Lower lobe of right lung (tissue), 2 donors: ENCODE results near the gene WDR7. TPM values are rescaled to one million over a fixed set of nuclear protein-coding genes. Genes with fewer than 3 reads are reported as not detected.

Experiments used
- ATAC-seq, 2 donors: fragments of 200-7000 bp; cut with Tn5 transposase; one replicate each; pipeline ENCODE4 v1.9.1; 2020 to 2022; ENCODE audit warnings: mild to moderate bottlenecking in 2 of 2, moderate library complexity in 2 of 2
- DNase-seq: peaks from one replicate; pipeline ENCODE4 v3.0.0-alpha.2; 2020
- H3K27ac ChIP-seq: fragments of 200-600 bp; one replicate; pipeline ENCODE4 v1.8.0; 2022
- H3K27me3 ChIP-seq: fragments of 200-600 bp; one replicate; pipeline ENCODE4 v1.8.0; 2022; ENCODE audit warnings: low read depth
- H3K36me3 ChIP-seq: fragments of 200-600 bp; one replicate; pipeline ENCODE4 v1.8.0; 2022; ENCODE audit warnings: mild to moderate bottlenecking
- H3K4me1 ChIP-seq: fragments of 200-600 bp; one replicate; pipeline ENCODE4 v1.8.0; 2022
- H3K4me3 ChIP-seq: fragments of 200-600 bp; one replicate; pipeline ENCODE4 v1.8.0; 2022; ENCODE audit warnings: mild to moderate bottlenecking
- H3K9me3 ChIP-seq: fragments of 200-600 bp; one replicate; pipeline ENCODE4 v1.8.0; 2022
- CTCF ChIP-seq: fragments of 200-600 bp; IDR thresholded peaks from one replicate; pipeline ENCODE4 v1.8.0; 2022; ENCODE audit warnings: antibody characterized with exemption, mild to moderate bottlenecking
- intact Hi-C: fragments of 100-400 bp; cut with DNase I; formaldehyde crosslinking; loops from one replicate; pipeline ENCODE4 v1.11.0; 2022
- total RNA-seq: library from RNA; stranded (reverse); fragmentation: NEBNext Ultra II Directional; extraction: Animal tissue kit (Norgen Biotek cat#: 25700); gene quantifications from one replicate; pipeline ENCODE4 v1.2.1, GENCODE V29; 2021
- donor health status: DM: no; HTN: yes; CAD: no; lungs with severe emphysema.

The WDR7 gene
- total RNA-seq, 1 donor from 2014 or later: 29.1 TPM

DNA sequence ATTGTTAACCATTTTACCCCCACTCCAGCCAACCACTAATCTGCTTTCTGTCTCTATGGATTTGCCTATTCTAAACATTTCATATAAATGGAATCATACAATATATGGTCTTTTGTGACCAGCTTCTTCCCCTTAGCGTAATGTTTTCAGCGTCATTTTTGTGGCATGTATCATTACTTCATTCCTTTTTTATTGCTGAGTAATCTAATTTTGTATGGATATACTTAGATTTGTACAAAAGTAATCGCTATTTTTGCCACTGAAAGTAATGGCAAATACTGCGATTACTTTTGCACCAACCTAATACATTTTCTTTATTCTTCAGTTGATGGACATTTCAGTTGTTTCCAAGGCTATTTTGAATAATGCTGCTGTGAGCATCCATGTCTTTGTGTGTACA is 227.6 kb downstream of the WDR7 start:
- Histone ChIP-seq H3K4me1 (no peaks in the 10 kb centered on the region), H3K36me3 (peaks cover 10% of the 10 kb centered on the region), H3K27ac (no peak overlapping the region), H3K4me3 (no peak overlapping the region), H3K27me3 (no peaks in the 10 kb centered on the region), H3K9me3 (no peaks in the 10 kb centered on the region)
- TF ChIP-seq CTCF: no peak
- intact Hi-C loops: no loop called here
- DNase-seq (no peak), ATAC-seq (no peak)

DNA sequence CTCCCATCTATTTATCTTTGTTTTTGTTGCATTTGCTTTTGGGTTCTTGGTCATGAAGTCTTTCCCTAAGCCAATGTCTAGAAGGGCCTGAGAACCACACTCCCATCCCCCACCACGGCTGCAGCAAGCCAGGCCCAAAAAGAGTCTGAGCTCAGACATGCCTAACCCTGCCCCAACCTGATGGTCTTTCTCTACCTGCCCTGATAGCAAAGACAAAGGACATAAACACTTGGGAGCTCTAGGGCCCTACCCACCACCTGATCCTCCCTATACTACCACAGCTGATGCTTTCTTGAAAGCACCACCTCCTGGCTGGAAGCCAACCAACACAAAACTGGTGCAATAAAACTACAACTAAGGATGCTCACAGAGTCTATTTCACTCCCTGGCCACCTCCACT is 233.4 kb downstream of the WDR7 start:
- Histone ChIP-seq H3K27ac (no peak overlapping the region), H3K4me1 (no peaks in the 10 kb centered on the region), H3K9me3 (no peaks in the 10 kb centered on the region), H3K36me3 (peaks cover 10% of the 10 kb centered on the region), H3K27me3 (no peaks in the 10 kb centered on the region), H3K4me3 (no peak overlapping the region)
- no peak for DNase-seq
- no peak for TF ChIP-seq CTCF
- intact Hi-C loops: no loop called here
- no peak for ATAC-seq

- H3K27me3 ChIP-seq: no peaks in the 10 kb centered on the region
- H3K9me3 ChIP-seq: no peaks in the 10 kb centered on the region
- no peaks in the 10 kb centered on the region for H3K4me1 ChIP-seq
- H3K4me3 ChIP-seq: no peak overlapping the region
- DNase-seq: no peak
- intact Hi-C loops: no loop called here
- no peaks in the 10 kb centered on the region for H3K36me3 ChIP-seq
- TF ChIP-seq CTCF: no peak
- no peak overlapping the region for H3K27ac ChIP-seq
- ATAC-seq: no peak
These were observed 237.8 kb downstream of the WDR7 start for GRCh38 chr18:56888978-56889377.

GRCh38 chr18:56889621-56890020 is 238.5 kb downstream of the WDR7 start:
- TF ChIP-seq CTCF: no peak
- Histone ChIP-seq H3K27ac (no peak overlapping the region), H3K27me3 (no peaks in the 10 kb centered on the region), H3K4me1 (no peaks in the 10 kb centered on the region), H3K4me3 (no peak overlapping the region), H3K9me3 (no peaks in the 10 kb centered on the region), H3K36me3 (no peaks in the 10 kb centered on the region)
- ATAC-seq: no peak
- DNase-seq: no peak
- intact Hi-C loops: no loop called here

- Histone ChIP-seq H3K27ac (no peak overlapping the region), H3K4me1 (no peaks in the 10 kb centered on the region), H3K9me3 (no peaks in the 10 kb centered on the region), H3K4me3 (no peak overlapping the region), H3K36me3 (no peaks in the 10 kb centered on the region), H3K27me3 (no peaks in the 10 kb centered on the region)
- intact Hi-C loops: no loop called here
- TF ChIP-seq CTCF: no peak
- DNase-seq: no peak
- ATAC-seq: no peak
These were observed 239.5 kb downstream of the WDR7 start for GRCh38 chr18:56890632-56891031.

DNA sequence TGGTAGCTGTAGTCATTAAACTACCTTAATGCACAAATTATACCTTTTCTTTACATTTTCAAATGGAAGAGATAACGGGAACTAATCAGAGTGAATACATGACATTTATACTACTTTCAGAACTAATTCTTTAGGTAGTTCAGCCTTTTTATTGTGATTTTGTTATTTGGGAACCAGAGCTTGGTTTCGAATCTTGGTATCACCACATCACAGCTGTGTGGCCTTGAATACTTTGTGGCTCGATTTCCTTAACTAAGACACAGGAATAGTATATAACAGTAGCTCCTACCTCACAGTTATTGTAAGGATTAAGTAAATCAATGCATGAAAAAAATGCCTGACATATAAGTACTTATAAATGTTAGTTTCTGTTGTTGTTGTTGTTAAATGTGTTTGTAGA is 240.0 kb downstream of the WDR7 start:
- no peak for DNase-seq
- Histone ChIP-seq H3K9me3 (no peaks in the 10 kb centered on the region), H3K27ac (no peak overlapping the region), H3K36me3 (no peaks in the 10 kb centered on the region), H3K4me3 (no peak overlapping the region), H3K4me1 (no peaks in the 10 kb centered on the region), H3K27me3 (no peaks in the 10 kb centered on the region)
- TF ChIP-seq CTCF: no peak
- intact Hi-C loops: no loop called here
- no peak for ATAC-seq
